Adrenal gland (tissue), 12 donors: ENCODE data around the gene BBC3. TPM values are rescaled to one million over a fixed set of nuclear protein-coding genes. Genes with fewer than 3 reads are reported as not detected.

Experiments
- DNase-seq, 7 donors: peaks; one replicate each; pipeline ENCODE4 v3.0.0-alpha.2; 2019 to 2020
- H3K27ac ChIP-seq, 5 donors: fragments of 200-600 bp; sonication (generic) in 4 of 5; 1 replicate in 3 of 5; 2 replicates in 2 of 5; pipeline versions ENCODE4 v1.5.1 to v1.8.0; 2016 to 2020; ENCODE audit warnings: mild to moderate bottlenecking in 1 of 5
- H3K27me3 ChIP-seq: fragments of 200-600 bp; 2 replicates; pipeline ENCODE4 v1.8.0; 2021
- H3K36me3 ChIP-seq, 2 donors: fragments of 200-600 bp; replicated peaks in 1 of 2; 1 replicate in 1 of 2; 2 replicates in 1 of 2; pipeline versions ENCODE4 v1.5.1 to v1.8.0; 2018 to 2022
- H3K4me1 ChIP-seq, 2 donors: fragments of 200-600 bp; replicated peaks in 1 of 2; 1 replicate in 1 of 2; 2 replicates in 1 of 2; pipeline versions ENCODE4 v1.5.1 to v1.8.0; 2018 to 2021
- H3K4me3 ChIP-seq, 4 donors: fragments of 200-600 bp; sonication (generic) in 3 of 4; one replicate each; pipeline ENCODE4 v1.5.1; 2016 to 2018
- H3K9me3 ChIP-seq, 3 donors: fragments of 200-600 bp; sonication (generic) in 1 of 3; replicated peaks in 1 of 3; 1 replicate in 2 of 3; 2 replicates in 1 of 3; pipeline versions ENCODE4 v1.5.1 to v1.8.0; 2016 to 2021
- POLR2A ChIP-seq, 2 donors: fragments of 450-650 bp; IDR thresholded peaks; one replicate each; pipeline ENCODE4 v1.6.1; 2017; ENCODE audit warnings: antibody characterized with exemption in 2 of 2, mild to moderate bottlenecking in 2 of 2, moderate library complexity in 1 of 2
- WGBS, 4 donors: extraction: QIAGEN DNeasy Blood & Tissue Kit in 2 of 4; methylation state at CpG; one replicate each; pipeline versions ENCODE4 v1.1.5 to v1.1.7; 2013 to 2017; 5-methylcytosine and 5-hydroxymethylcytosine counted together
- intact Hi-C, 2 donors: fragments of 100-400 bp; cut with DNase I; formaldehyde crosslinking; loops; one replicate each; pipeline versions ENCODE4 v1.14.1 to v1.15.0; 2022 to 2023
- polyA plus RNA-seq, 3 donors: library from polyadenylated mRNA; stranded (reverse); fragments of 200-250 nt in 2 of 3; fragments of 350-450 nt in 1 of 3; fragmentation: Illumina TruSeq in 1 of 3; extraction: RNeasy Lipid Tissue Mini Kit (QIAGEN cat#74804) in 1 of 3; gene quantifications; one replicate each; pipeline ENCODE4 v1.2.3, GENCODE V29; 2013 to 2014
- total RNA-seq, 9 donors: library from RNA; depleted of rRNA in 4 of 9; stranded (reverse); fragments of >200 nt in 4 of 9; fragments of 120-200 nt in 1 of 9; fragmentation: NEBNext Ultra II Directional in 1 of 9; extraction: Animal tissue kit (Norgen Biotek cat#: 25700) in 1 of 9; gene quantifications; one replicate each; pipeline versions ENCODE4 v1.1.0 to v1.2.4, GENCODE V29; 2013 to 2023
- TF ChIP-seq, protein P1 (sequence below), 6 experiments: fragments of 450-650 bp in 4 of 6; fragments of 200-600 bp in 2 of 6; sonication (generic) in 1 of 6; IDR thresholded peaks; 1 replicate in 5 of 6; 2 replicates in 1 of 6; pipeline versions ENCODE4 v1.5.1 to v1.8.0; 2016 to 2021; ENCODE audit warnings: antibody characterized with exemption in 6 of 6, mild to moderate bottlenecking in 2 of 6, moderate library complexity in 1 of 6
- donor health status: healthy with polysubstance abuse.
- donor health status: Bipolar disorder and iron deficiency.
- donor health status: DM: yes; HTN: yes; CAD: no.
- donor health status: DM: no; HTN: no; CAD: no.
- donor health status: DM: no; HTN: no; CAD: no.
- donor health status: DM: yes; HTN: yes; CAD: no.

Gene BBC3
- total and polyA plus RNA-seq, 12 donors, result 0.27 to 17.9 (median 7.5) TPM

DNA sequence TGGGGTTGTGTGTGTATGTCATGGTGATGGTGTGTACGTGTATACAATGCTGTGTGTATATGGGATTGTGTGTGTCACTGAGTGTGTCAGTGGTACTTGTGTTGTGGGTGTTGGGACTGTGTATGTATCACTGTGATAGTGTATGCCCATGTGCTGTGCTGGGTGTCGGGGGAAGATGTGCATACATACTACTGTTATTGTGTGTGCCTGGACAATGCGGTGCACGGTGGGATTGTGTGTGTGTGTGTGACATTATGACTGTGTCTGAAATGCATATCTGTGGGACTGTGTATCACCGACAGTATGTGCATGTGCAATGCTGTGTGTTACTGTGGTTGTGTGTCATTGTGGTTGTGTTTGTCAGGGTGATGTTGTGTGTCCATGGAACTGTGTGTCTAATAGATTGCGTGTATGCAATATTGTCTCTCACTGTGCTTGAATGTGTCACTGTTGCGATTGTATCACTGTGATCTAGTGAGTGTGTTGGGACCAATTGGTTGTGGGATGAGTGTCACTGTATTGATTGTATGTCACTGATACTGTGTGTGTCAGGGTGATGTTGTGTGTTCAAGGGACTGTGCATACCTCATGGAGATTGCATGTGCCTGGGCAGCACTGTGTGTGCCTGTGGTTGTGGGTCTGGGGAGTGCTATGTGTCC is 11.0 kb upstream of the BBC3 start:
- H3K27ac ChIP-seq, result peak overlapping the region in 1 of 5 donors; percentile 69

DNA sequence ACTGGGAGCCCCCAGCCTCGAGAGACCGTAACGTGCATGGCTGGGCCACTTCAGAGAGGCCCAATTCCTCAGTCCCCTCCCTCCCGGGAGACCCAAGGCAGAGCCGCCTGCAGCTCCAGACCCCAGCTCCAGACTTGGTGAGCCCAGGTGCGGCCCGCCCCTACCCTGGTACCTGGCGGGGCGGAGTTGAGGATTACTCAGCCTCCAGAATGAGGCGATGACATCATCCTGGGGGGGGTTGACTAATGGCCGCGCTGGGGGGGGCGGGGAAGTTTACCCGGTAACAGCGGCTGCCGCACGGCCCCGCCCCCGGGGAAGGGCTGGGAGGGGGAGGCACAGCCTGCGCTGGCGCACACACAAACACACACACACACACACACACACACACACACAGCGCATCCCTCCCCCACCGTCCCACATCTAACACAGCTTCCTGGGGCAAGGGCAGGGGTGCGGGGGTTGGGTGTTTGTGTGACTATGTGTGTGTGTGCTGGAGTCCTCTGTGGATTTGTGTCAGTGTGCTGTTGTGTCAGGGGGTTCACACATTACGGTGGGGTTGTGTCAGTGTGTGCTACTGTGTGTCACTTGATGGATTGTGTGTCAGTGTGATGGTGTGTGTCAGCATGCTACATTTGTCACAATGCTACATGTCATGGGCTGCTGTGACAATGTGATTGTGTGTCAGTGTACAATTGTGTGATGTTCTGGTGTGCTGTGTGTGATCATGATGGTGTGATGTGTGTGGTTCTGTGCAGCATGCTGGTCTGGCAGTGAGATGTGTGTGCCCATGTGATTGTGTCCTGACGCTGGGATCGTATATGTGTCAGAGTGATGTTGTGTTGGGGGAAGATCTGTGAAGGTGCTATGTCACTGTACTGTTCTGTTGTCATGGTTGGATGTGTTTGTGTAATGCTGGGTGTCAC is 10.3 kb upstream of the BBC3 start:
- Histone ChIP-seq H3K36me3 (no peaks in the 10 kb centered on the region), H3K9me3 (no peaks in the 10 kb centered on the region), H3K27me3 (peaks cover 8% of the 10 kb centered on the region), H3K4me3 (peak overlapping the region in 1 of 4 donors; percentile 2), H3K4me1 (peaks cover 10 to 30% of the 10 kb centered on the region in 2 donors), H3K27ac (peak overlapping the region in 1 of 5 donors; percentile 62)
- WGBS, 4 donors, result 7 to 50% (median 8%) methylated on average over 2 to 27 of the region's 27 CpGs
- intact Hi-C loops, result no loop called here
- TF ChIP-seq, protein P1, sequence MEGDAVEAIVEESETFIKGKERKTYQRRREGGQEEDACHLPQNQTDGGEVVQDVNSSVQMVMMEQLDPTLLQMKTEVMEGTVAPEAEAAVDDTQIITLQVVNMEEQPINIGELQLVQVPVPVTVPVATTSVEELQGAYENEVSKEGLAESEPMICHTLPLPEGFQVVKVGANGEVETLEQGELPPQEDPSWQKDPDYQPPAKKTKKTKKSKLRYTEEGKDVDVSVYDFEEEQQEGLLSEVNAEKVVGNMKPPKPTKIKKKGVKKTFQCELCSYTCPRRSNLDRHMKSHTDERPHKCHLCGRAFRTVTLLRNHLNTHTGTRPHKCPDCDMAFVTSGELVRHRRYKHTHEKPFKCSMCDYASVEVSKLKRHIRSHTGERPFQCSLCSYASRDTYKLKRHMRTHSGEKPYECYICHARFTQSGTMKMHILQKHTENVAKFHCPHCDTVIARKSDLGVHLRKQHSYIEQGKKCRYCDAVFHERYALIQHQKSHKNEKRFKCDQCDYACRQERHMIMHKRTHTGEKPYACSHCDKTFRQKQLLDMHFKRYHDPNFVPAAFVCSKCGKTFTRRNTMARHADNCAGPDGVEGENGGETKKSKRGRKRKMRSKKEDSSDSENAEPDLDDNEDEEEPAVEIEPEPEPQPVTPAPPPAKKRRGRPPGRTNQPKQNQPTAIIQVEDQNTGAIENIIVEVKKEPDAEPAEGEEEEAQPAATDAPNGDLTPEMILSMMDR (IDR thresholded peaks at IDR 0.05), result no peak
- TF ChIP-seq POLR2A (IDR thresholded peaks at IDR 0.05), result no peak
- peak; percentile 71 to 89 (median 82) for DNase-seq

More for the DNA sequence above, 11.0 kb upstream of the BBC3 start:
- Histone ChIP-seq H3K4me1 (peaks cover 10 to 30% of the 10 kb centered on the region in 2 donors), H3K36me3 (no peaks in the 10 kb centered on the region), H3K27me3 (peaks cover 8% of the 10 kb centered on the region), H3K9me3 (no peaks in the 10 kb centered on the region), H3K4me3 (no peak overlapping the region)
- 80 to 87% (median 82%) methylated on average over 6 to 7 of the region's 7 CpGs for WGBS, 4 donors
- intact Hi-C loops, result loop anchor here in 1 of 2 donors (2.0 kb wide), 1 partner anchor 29 kb away; no protein-coding TSS in a partner anchor
- TF ChIP-seq POLR2A (IDR thresholded peaks at IDR 0.05), result no peak
- TF ChIP-seq, protein P1 (IDR thresholded peaks at IDR 0.05), result no peak
- no peak for DNase-seq

DNA sequence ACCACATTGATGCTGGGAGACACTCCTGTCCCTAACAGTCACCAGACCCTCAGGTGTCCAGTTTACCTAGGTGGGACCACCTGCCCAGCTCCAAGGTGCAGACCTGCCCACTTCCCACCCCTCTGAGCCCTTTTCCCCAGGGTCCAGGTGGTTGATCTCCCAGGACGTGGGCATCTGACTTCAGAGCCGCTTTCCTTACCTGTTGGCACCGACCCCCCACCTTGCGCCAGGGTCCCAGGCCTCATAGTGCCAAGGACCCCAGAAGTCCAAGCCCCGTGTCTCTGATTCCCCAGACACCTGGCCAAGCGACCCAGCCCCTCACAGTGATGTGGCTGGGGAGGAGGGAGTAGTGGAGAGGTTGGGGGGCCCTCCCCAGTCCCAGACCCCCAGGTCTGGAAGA is 9.6 kb upstream of the BBC3 start:
- peak overlapping the region in 1 of 5 donors; percentile 61 for H3K27ac ChIP-seq

More for the DNA sequence above, 9.6 kb upstream of the BBC3 start:
- TF ChIP-seq, protein P1 (IDR thresholded peaks at IDR 0.05), result no peak
- TF ChIP-seq POLR2A (IDR thresholded peaks at IDR 0.05), result no peak
- WGBS, 4 donors, result 47 to 63% (median 58%) methylated on average over 3 to 6 of the region's 6 CpGs
- DNase-seq, result no peak
- Histone ChIP-seq H3K36me3 (no peaks in the 10 kb centered on the region), H3K27me3 (peaks cover 8% of the 10 kb centered on the region), H3K9me3 (no peaks in the 10 kb centered on the region), H3K4me1 (peaks cover 10 to 30% of the 10 kb centered on the region in 2 donors), H3K4me3 (no peak overlapping the region)
- intact Hi-C loops, result no loop called here
